GM18505 (cell line): ENCODE measurements around the gene PDE7B.
"Not testable (repeated sequence)": the region's sequence is repeated elsewhere in the genome, so short reads cannot be mapped to it uniquely, and the experiment has no call there.

Experiments used
- ATAC-seq: cut with Tn5 transposase; IDR thresholded peaks from one replicate; pipeline ENCODE4 v1.9.1; 2021; ENCODE audit not compliant: unreplicated experiment
- POLR2A ChIP-seq: IDR thresholded peaks from 4 replicates; pipeline ENCODE4 v1.6.1; 2011; ENCODE audit warnings: borderline replicate concordance; ENCODE audit not compliant: insufficient read depth, insufficient read length; ENCODE audit errors: extremely low read depth

The PDE7B gene

DNA sequence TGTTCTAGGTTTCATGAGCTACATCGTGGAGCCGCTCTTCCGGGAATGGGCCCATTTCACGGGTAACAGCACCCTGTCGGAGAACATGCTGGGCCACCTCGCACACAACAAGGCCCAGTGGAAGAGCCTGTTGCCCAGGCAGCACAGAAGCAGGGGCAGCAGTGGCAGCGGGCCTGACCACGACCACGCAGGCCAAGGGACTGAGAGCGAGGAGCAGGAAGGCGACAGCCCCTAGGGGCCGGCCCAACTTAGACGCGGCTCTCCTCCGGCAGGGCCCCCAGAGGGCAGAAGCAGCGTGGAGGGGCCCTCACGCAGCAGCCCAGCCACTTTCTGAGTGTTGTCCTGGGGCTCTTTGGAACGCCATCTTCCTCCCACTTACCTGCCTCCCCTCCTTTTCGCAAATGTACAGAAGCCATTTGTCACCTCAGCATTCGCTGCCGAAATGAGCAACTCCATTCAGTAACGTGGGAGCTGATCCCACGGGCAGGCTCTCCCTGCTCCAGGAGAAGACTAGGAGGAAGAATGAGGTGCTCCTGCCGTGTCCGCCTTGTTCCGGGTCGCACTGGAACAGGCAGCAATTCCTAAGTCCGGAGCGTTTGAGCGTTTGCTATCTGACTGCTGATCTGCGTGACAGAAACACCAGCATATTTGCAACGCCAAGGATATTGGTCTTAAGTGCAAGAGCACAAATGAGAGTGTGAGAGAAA lies 340.3 kb downstream of the PDE7B start:
- TF ChIP-seq POLR2A, result no peak
- no peak for ATAC-seq

DNA sequence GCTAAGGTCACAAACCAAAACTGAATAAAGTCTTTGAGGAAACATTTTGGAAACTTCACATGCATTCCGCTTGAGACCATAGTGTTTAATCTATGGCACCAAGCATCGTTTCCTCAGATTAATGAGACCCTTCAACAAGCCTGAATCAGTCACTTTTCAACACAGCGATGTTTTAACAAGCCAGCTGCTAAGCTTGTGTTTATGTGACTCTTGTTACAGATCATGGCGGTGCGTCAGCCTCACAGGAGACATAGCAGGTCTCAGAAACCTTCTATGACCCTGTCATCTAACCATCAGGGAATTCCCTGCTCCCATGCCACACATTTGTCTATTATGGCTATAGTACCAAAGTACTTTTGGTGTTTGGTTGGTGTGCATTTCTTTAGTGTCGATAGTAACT lies 341.4 kb downstream of the PDE7B start:
- no peak for TF ChIP-seq POLR2A
- ATAC-seq, result no peak

DNA sequence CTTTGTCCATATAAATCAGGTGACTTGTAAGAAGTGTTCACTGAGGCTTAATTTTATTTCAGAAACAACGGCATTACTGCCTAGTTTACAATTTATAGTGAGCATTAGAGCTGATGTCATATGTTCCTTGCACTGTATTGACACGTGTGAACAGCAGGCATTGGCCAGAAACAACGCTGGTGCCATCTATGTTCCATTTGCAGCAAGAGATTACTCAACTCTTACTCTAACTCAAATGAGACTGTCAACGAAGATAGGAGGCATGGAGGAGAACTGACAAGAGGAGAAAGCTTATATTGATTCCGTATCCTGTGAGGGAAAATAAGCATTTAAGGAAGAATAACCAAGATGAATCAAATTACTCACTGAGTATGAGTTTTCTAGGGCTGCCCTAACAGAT lies 350.2 kb downstream of the PDE7B start:
- no peak for ATAC-seq
- no peak for TF ChIP-seq POLR2A

DNA sequence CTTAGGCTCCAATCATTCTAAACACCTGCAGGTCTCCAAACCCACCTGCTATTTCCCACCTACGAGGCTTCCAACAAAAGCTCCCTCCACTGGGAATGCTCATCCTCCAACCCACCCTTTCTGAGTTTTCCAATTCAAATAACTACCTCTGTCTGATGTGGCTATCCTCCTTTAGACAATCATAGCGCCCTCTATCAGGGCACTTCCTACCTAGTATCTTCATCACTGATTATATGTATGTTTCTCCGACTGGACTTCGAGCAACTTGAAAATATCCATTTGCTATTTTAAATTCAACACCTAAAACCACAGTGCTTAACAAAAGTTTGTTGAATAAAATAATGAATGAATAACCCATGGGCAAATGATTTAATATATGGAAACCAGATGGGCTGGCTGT lies 357.3 kb downstream of the PDE7B start:
- no peak for ATAC-seq
- TF ChIP-seq POLR2A, result no peak

DNA sequence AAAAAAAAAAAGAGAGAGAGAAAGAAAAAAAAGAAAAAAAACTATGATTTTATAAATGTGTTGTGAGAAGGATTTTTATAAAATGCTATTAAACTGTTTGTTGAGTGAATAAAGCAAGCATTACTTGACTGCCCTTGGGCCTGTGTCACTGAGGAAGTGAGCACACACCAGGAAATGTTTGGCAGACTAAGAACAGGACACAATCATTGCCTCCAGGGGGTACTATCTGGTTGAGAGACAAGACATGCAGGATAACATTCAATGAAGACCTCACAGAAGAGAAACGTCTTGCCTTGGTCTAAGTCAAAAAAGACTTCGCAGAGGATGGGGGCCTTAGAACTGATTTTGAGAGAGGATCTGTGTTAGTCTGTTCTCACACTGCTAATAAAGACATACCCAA lies 358.0 kb downstream of the PDE7B start:
- no peak for ATAC-seq
- TF ChIP-seq POLR2A, result no peak

DNA sequence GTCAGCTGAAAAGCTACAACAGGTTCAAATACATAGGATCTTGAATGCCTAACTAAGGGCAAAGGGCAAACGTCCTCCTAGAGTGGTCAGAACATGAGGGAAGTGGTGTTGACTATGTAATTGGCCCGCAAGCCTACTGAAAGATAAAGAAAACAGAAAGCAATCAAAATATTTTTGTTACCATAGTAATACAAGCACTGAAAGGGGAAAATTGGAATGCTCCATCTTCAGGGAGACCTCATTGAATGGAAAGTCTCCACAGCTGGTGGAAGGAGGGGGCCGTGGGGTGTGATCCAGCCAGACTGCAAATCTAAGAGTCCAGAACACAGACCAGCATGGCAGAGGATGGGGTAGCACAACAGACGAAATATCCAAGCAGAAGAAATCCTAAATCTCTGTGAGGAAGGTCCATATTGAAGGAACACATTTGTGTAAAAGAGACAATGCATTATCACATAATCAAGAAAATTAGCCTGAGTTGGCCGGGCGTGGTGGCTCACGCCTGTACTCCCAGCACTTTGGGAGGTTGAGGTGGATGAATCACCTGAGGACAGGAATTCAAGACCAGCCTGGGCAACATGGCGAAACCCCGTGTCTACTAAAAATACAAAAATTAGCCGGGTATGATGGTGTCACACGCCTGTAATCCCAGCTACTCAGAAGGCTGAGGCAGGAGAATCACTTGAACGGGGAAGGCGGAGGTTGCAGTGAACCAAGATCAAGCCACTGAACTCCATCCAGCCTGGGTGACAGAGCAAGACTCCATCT lies 359.1 kb downstream of the PDE7B start:
- ATAC-seq, result no peak
- no peak for TF ChIP-seq POLR2A

DNA sequence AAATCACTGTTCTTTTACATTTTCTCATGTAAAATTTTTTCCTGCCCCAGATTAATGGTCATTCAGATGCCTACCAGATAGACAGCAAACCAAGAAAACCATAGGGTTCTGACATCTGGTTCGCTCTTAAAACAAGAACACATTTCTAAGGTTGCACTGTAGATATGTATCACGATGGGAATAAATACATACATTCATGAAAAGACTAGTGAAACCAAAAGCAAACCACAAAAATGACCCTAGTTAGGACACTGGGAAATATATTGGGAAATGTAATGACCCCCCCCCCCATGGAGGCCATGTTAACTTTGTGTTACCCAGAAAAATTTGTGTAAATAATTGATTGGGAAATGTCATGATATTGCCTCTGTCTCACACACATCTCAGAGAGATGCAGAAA lies 361.1 kb downstream of the PDE7B start:
- no peak for ATAC-seq
- TF ChIP-seq POLR2A, result no peak

DNA sequence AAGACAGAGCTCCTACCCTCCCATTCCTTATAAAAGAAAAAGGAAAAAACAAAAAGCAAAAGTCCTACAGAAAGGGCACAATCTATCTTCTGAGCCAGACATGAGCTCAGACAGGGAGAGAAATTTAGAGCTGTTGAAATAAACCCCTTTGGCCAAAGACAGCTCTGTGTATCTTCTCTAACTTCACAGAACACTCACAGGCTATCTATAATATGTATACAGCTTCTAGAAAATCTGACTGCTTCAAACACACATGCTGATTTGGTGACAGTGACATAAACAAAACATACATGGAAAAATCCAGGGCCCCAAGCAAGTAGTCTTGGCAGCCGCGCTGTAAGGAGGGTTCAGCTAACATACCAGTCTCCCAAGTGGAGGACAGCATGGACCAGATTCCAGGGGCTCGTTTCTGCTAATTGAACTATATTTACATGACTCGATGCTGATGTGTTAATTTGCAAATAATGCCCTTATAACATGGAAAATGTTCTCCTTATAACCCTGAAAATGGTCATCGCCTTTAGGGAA lies 361.6 kb downstream of the PDE7B start:
- no peak for ATAC-seq
- no peak for TF ChIP-seq POLR2A

DNA sequence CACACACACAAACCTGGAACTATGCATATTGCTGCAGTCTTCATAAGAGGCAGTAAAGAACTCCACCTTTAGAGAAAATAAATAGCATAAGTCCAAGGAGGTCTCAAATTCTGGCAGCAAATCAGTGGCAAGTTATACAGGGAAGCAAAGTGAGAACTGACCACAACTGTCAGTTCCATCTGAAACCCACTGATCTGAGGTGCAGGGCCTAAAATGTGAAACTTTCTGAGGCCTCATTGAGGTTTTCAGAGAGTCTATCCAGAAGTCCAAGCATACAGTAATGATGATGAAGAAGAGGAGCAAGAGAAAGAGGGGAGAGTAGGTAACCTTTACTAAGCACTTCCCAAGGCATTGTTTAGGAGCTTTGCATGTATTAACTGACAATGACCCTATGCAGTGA lies 362.4 kb downstream of the PDE7B start:
- ATAC-seq, result no peak
- TF ChIP-seq POLR2A, result no peak

DNA sequence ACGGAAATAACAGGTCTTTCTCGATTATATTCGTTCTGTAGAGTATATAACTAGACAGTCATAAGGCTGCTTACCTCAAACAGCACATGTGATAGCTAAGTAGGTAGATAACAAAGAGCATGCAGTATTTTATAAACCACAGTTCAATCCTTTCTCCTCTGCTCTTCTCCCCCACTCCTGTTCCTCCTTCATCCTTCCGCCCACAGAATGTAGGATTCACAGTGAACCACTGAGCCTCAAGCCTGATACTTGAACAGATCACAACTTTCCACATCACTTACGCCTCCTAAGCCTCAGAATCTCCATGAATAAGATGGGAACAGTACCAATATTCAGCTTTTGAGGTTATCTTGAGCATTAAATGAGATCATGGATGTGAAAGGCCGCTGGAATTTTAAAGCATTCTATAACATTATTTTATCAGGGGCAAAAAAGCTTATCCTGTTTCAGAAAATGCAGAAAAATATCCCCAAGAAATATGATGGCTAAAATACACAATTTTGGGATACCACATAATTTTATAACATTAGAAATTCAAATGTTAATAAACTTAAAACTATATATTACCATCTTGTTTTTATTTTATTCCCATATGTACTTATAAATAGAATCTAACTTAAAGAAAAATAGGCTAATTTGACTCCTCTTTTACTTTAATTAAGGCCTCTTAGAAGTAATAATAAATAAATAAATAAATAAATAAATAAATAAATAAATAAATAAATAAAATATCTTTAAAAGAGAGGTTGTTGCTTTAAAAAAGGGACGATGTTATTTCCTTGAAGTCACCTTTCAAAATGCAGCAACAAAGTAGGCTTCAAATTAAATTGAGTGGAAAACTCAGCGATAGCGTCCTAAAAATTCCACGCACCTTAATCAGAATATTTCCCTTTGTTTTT lies 365.3 kb downstream of the PDE7B start:
- ATAC-seq, result no peak
- TF ChIP-seq POLR2A, result no peak

DNA sequence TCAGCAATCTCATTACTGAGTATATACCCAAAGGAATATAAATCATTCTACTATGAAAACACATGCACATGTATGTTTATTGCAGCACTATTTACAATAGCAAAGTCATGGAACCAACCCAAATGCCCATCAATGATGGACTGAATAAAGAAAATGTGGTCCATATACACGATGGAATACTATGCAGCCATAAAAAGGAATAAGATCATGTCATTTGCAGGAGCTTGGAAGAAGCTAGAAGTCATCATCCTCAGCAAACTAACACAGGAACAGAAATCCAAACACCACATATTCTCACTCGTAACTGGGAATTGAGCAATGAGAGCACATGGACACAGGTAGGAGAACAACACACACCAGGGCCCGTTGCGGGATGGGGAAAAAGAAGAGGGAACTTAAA lies 373.5 kb downstream of the PDE7B start:
- ATAC-seq, result not testable (repeated sequence)

DNA sequence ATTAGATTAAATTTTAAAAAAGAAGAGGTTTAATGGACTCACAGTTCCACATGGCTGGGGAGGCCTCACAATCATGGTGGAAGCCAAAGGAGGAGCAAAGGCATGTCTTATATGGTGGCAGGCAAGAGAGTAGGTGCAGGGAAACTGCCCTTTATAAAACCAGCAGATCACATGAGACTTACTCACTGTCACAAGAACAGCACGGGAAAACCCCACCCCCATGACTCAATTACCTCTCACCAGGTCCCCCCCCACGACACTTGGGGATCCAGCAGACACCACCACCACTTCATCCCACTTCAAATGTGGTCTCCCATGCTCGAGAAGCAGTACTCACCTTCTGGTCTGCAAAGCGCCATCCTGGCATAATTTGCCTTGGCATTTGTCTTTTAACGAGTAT lies 374.0 kb downstream of the PDE7B start:
- TF ChIP-seq POLR2A, result no peak
- ATAC-seq, result no peak

DNA sequence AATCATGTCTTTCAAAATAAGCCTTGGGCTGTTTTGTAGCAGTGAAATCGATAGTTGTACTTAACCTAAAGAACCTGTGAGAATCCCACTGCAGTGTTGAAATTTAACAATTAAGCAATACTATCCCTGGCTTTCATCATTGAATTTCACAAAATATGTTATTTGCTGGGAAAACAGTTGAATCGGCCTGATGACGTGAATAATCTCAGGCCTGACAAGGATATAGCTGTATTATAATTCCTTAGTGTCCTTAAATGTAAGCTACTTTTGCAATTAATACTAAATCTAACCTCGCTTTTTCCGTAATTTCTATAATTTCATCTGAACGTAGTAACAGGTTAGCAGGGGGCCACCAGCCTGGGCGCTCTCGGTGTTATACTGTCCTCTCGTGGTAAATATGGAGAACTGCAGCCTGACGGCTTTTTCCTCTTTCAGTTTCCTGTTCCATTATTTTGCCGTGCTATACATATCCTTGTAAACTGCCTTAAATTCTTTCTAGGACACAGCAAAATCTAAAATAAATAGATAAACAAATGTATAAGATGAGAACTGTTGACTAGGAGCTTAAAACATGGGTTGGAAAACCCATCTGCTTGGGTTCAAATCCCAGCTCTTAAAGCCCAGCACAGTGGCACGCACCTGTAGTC lies 374.6 kb downstream of the PDE7B start:
- no peak for TF ChIP-seq POLR2A
- peak; percentile 58 for ATAC-seq
